GM19452 (cell line): ENCODE measurements around the gene AP1G1.
"Not testable (repeated sequence)": the region's sequence is repeated elsewhere in the genome, so short reads cannot be mapped to it uniquely, and the experiment has no call there.

Experiments
- ATAC-seq: cut with Tn5 transposase; IDR thresholded peaks from one replicate; pipeline ENCODE4 v1.9.1; 2021; ENCODE audit not compliant: unreplicated experiment

AP1G1 gene

GRCh38 chr16:71811261-71811803 is 2.7 kb upstream of the AP1G1 start:
- no peak for ATAC-seq

DNA sequence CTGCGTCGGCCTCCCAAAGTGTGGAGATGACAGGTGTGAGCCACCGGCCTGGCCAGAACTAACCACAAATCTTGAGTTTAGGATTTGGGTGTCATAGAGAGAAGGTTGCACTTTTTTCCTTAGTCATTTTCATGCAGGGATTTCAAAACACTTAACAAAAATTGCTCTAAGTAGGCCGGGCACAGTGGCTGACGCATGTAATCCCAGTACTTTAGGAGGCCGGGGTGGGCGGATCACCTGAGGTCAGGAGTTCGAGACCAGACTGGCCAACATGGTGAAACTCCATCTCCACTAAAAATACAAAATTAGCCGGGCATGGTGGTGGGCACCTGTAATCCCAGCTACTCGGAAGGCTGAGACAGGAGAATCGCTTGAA is 1.5 kb upstream of the AP1G1 start:
- not testable (repeated sequence) for ATAC-seq

- peak; percentile 34 for ATAC-seq
These were observed 585 bp downstream of the AP1G1 start for GRCh38 chr16:71807905-71808592.

DNA sequence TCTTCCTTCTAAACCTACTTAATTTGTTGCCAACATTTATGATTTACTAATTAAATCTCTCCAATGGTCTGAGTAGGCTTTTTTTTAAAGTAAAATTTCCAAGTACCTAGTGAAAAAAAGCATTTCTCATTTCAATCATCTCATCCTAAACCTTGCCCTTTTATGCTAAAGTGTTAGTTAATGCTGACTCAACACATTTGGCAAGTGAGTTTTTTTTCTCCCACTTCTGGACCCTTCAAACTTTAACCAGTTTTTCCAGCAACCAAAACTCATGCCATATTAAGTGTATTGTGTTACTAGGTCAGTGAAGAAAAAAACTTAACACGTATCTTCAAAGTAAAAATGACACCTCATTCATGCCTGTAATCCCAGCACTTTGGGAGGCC is 5.3 kb downstream of the AP1G1 start:
- ATAC-seq, result no peak

DNA sequence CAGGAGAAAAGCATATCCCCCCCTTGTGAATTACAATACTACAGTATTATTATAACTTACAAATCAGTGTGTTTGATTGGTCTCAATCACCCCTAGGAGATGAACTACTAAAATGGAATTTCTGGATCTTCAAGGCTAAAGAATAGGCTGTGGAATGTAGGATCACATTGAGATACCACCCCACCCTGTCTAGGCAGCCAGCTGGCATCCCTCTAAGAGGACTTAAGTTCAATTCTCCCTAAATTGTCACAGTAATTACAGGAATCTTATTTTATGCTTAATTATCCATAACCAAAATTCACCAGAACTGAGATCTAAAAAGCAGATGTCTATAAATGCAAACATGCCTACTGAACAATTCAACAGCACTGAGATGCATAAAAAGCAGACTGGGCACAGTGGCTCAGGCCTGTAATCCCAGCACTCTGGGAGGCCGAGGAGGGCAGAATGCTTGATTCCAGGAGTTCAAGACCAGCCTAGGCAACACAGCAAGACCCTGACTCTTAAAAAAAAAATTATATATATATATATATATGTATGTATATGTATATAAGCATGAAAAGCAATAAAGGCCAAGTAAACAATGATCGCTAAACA is 12.0 kb downstream of the AP1G1 start:
- no peak for ATAC-seq

GRCh38 chr16:71794943-71795342 is 13.7 kb downstream of the AP1G1 start:
- ATAC-seq, result no peak

DNA sequence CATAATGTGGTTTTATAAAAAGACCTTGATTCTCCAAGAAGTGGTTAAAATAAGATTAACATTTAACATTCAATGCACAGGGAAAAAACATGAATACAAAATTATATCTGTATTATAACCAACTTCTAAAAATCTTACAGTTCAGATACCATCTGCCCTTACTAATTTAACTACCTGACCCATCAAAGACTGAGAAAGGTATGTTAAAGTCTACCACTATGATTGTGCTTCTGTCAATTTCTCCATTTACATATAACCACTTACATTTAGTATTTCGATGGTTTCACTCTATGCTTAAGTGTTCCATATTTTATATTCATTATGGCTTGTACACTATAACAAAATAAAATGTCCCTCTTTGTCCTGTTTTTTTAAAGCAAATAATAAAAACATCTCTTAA is 14.6 kb downstream of the AP1G1 start:
- ATAC-seq, result no peak

- ATAC-seq, result no peak
These were observed 16.5 kb downstream of the AP1G1 start for GRCh38 chr16:71792176-71792575.

GRCh38 chr16:71790329-71790728 is 18.3 kb downstream of the AP1G1 start:
- ATAC-seq, result not testable (repeated sequence)

- ATAC-seq, result no peak
These were observed 19.5 kb downstream of the AP1G1 start for GRCh38 chr16:71789136-71789535.

DNA sequence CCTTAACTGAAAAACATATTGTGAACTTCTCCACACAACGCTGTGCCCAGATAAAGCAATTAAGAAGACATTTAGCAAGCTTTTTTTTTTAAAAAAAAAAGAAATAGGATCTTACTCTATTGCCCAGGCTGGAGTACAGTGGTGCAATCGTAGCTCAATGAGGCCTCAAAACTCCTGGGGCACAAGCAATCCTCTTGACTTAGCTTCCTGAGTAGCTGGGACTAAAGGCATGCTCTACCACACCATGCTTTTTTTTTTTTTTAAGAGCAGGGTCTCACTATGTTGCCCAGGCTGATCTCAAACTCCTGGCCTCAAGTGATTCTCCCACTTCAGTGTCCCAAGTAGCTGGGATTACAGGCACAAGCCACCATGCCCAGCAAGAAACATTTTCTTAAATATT is 20.1 kb downstream of the AP1G1 start:
- no peak for ATAC-seq

GRCh38 chr16:71785143-71785542 is 23.5 kb downstream of the AP1G1 start:
- not testable (repeated sequence) for ATAC-seq

DNA sequence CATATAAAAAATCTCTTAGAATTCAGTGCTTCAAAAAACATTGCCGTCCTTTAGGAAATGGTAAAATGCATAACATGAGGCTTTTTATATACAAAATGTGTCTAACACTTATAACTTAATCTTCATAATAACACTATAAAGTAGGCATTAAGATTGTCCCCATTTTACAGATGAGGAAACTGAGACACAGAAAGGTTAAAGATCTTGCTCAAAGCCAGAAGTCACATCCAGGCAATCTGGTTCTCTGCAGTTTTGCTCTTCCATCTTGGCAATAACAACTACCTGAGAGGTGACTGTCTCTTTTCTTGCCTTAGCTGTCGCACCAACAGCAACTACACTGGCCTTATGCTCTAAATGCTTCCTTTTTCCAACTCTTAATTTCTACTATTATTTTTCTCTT is 24.5 kb downstream of the AP1G1 start:
- no peak for ATAC-seq

GRCh38 chr16:71781741-71782140 is 26.9 kb downstream of the AP1G1 start:
- no peak for ATAC-seq

- no peak for ATAC-seq
These were observed 28.0 kb downstream of the AP1G1 start for GRCh38 chr16:71780521-71781089.

GRCh38 chr16:71778780-71779179 is 29.9 kb downstream of the AP1G1 start:
- ATAC-seq, result no peak

- no peak for ATAC-seq
These were observed 31.3 kb downstream of the AP1G1 start for GRCh38 chr16:71777329-71777728.

DNA sequence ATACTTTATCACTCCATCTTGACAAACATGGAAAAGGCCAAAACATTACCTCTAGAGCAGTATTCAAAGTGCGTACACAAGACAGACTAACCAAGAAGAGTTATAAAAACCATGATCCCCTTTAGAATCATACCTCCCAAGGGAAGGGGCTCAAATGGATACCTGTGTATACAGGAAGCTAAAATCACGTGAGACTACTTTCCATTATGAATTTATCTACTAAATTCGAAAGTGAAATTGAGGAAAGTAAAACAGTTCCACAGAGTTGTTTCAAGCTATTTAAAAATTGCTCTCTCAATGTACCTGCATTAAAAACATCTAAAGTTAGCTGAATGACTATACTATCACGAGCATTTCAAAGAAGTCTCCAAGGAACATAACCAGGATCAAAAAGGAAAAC is 32.7 kb downstream of the AP1G1 start:
- no peak for ATAC-seq

DNA sequence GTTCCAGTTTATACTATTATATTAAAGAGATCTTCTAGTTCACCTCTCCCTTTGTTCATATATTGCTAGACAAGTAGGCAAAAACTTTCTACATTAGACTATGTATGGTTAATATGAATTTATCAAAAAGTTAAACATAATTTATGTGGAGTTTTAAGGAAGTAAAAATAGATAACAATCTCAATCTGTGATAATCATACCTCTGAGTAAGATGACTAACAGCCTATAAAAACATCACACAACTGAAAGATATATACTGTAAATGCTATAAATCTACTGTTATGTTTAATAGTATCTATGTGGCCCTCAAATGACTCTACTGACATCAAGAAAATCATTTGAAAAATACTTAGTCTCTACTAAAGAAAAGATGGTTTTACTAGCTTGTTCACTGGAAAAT is 37.1 kb downstream of the AP1G1 start:
- no peak for ATAC-seq

DNA sequence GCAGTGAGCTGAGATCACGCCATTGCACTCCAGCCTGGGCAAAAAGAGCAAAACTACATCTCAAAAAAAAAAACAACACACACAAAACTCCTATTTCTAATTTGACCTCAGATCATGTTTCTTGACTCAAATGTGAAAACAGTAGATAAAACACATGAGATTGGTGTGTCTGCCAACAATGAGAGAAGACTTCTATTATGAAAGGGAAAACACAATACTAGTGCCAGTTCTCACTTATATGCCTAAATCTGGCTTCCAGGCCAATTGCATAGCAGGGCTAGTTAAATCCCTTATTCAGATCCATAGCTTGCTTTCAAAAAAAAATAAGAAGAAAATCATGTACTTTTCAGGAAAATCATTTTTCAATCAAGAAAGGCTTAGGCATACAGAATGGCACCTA is 39.4 kb downstream of the AP1G1 start:
- ATAC-seq, result no peak

DNA sequence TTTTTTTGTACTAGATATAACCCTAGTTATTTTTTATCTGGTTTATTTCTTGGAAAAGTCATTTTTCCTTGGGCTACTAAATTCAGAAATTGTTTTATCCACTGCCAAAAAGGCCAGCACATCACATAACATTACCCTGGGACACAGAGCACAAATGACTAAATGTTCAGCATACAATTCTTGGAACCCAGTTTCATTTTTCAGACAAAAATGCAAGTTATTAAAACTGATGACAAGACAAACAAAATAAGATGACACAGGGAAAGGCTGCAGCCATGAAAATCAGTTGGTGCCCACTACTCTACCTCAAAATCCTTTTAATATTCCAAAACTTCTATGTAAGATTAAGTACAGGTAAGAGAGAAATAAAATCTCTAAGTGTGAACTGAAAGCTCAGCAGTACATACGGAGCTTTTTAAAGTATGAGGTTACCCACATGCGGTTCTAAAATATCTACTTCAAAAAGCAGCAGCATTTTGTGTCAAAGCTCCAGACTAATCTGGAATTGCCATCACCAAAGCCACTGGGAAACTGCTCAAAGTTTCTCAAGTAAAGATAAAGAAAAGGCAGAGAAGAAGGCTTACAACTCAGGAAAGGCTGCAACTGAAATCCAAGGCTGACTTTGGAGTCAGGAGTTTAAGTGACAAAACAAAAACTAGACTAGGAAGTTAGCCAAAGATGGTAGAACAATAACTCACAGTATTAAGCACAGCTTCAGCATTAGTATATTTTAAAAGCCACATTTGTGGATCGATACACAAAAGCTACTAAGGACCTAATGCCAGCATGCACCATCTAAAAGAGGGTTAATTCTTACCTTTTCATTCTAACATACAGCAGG is 41.4 kb downstream of the AP1G1 start:
- no peak for ATAC-seq

- ATAC-seq, result no peak
These were observed 46.4 kb downstream of the AP1G1 start for GRCh38 chr16:71762186-71762585.
